Ovary (tissue), 3 donors: ENCODE measurements around the gene OR52B2.

Source experiments
- CTCF ChIP-seq, 3 donors: fragments of 450-650 bp in 2 of 3; fragments of 200-600 bp in 1 of 3; IDR thresholded peaks; one replicate each; pipeline versions ENCODE4 v1.5.1 to v1.8.0; 2016 to 2022; ENCODE audit warnings: antibody characterized with exemption in 3 of 3, mild to moderate bottlenecking in 1 of 3
- POLR2A ChIP-seq: fragments of 450-650 bp; IDR thresholded peaks from one replicate; pipeline ENCODE4 v1.6.1; 2017; ENCODE audit warnings: antibody characterized with exemption, mild to moderate bottlenecking, moderate library complexity
- donor health status: DM: no; HTN: no; CAD: no.

- TF ChIP-seq CTCF (IDR thresholded peaks at IDR 0.05): no peak
- TF ChIP-seq POLR2A: no peak
These were observed 47.6 kb upstream of the OR52B2 start for GRCh38 chr11:6217722-6218121.
